ENCODE measurements around the gene RTP2.

The RTP2 gene

GRCh38 chr3:187741403-187742350 lies 39.3 kb upstream of the RTP2 start:
- TF ChIP-seq, protein P1, sequence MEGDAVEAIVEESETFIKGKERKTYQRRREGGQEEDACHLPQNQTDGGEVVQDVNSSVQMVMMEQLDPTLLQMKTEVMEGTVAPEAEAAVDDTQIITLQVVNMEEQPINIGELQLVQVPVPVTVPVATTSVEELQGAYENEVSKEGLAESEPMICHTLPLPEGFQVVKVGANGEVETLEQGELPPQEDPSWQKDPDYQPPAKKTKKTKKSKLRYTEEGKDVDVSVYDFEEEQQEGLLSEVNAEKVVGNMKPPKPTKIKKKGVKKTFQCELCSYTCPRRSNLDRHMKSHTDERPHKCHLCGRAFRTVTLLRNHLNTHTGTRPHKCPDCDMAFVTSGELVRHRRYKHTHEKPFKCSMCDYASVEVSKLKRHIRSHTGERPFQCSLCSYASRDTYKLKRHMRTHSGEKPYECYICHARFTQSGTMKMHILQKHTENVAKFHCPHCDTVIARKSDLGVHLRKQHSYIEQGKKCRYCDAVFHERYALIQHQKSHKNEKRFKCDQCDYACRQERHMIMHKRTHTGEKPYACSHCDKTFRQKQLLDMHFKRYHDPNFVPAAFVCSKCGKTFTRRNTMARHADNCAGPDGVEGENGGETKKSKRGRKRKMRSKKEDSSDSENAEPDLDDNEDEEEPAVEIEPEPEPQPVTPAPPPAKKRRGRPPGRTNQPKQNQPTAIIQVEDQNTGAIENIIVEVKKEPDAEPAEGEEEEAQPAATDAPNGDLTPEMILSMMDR (conservative IDR thresholded peaks at IDR 0.05; ENCODE audit: low read depth, low read length), result peak; percentile 86
- no peak for DNase-seq (ENCODE audit: low read depth)
- peak overlapping the region; percentile 81 for H3K4me3 ChIP-seq (ENCODE audit: low read length)

DNA sequence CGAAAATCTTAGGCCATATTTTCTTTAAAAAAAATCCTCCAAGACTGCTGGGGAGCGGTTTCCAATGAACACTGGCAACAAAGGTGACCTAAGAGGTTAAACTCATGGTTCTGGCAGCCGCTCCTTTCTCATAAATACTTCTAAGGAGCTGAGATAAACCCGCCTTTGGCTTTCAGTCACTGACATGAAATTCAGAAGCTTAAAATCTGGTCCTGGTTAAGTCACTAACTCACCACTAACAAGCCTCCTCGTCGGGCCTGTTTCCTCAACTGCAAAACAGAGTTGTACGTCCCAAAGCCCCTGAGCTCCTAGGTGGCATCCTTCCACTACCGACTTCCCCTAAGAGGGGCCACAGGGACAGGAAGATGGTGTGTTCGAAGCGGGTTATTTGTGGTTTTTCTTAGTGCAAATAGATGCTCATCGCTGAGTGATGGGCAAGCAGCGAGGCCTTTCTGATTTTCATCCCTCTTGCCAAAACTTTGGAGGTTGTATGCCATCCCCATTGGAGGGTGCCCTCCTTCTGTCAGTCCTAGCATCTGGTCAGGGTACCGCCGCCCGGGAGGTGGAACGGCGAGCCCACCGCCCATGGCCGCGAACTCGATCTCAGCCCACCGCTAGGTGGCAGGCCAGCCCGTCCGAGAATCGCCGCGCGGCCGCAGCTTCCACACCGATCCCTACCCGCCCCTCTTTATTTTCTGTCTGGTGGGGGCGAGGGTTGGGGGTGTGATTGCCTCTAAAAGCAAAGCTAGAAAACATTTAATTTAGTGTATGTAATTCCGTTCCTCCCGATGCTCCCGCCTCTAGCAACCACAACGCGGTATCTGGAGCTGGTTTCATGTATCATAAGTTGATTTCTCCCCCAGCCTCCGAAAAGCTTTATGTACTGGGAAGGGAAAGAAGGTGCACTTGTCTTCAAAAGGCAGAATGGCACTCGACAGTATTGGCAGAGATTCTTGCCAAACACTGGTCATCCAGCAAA lies 38.4 kb upstream of the RTP2 start:
- TF ChIP-seq, protein P1 (conservative IDR thresholded peaks at IDR 0.05; ENCODE audit: low read depth, low read length), result peak; percentile 76
- peak; percentile 76 for DNase-seq (ENCODE audit: low read depth)
- peak overlapping the region; percentile 81 for H3K4me3 ChIP-seq (ENCODE audit: low read length)

- no peak for DNase-seq (ENCODE audit: low read depth)
- H3K4me3 ChIP-seq (ENCODE audit: low read length), result peak overlapping the region; percentile 81
- TF ChIP-seq, protein P1 (conservative IDR thresholded peaks at IDR 0.05; ENCODE audit: low read depth, low read length), result peak; percentile 94
Observed at GRCh38 chr3:187739561-187740332, 37.4 kb upstream of the RTP2 start.

GRCh38 chr3:187739094-187739560 lies 36.8 kb upstream of the RTP2 start:
- H3K4me3 ChIP-seq (ENCODE audit: low read length), result peak overlapping the region; percentile 81
- TF ChIP-seq, protein P1 (conservative IDR thresholded peaks at IDR 0.05; ENCODE audit: low read depth, low read length), result no peak
- no peak for DNase-seq (ENCODE audit: low read depth)

- DNase-seq (ENCODE audit: low read depth), result no peak
- peak overlapping the region; percentile 81 for H3K4me3 ChIP-seq (ENCODE audit: low read length)
- TF ChIP-seq, protein P1 (conservative IDR thresholded peaks at IDR 0.05; ENCODE audit: low read depth, low read length), result peak; percentile 84
Observed at GRCh38 chr3:187738331-187739093, 36.2 kb upstream of the RTP2 start.

DNA sequence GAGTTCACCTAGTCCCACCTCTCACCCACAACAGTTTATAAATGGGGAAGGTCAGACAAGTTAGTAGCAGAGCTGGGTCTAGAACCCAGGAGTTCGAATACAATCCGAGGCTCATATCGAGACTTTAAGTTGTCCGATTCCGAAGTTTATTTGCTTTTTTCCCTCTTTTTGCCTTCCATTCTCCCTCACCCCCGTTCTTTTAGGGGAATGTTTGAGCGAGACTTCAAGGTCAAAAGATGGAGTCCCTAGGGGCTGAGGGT lies 35.6 kb upstream of the RTP2 start:
- no peak for DNase-seq (ENCODE audit: low read depth)
- TF ChIP-seq, protein P1 (conservative IDR thresholded peaks at IDR 0.05; ENCODE audit: low read depth, low read length), result no peak
- H3K4me3 ChIP-seq (ENCODE audit: low read length), result peak overlapping the region; percentile 81

All from retinal pigment epithelial cell (primary cell).